OCI-LY7 (cell line): ENCODE results near the gene FAM170B. TPM values are rescaled to one million over a fixed set of nuclear protein-coding genes. Genes with fewer than 3 reads are reported as not detected.

ENCODE experiments used
- BruUV-seq: library from RNA; stranded (reverse); fragments of 400-500 nt; replicated peaks from 2 replicates; lab custom pipeline; 2021; lab: Mats Ljungman, UMichigan
- CTCF ChIA-PET: fragments of 300-600 bp; sonication (Branson Sonifier 250); formaldehyde crosslinking; loops from one replicate; lab custom pipeline; 2022; ENCODE audit warnings: antibody characterized with exemption; ENCODE audit not compliant: unreplicated experiment; lab: Charles Lee
- POLR2A ChIA-PET: fragments of 300-600 bp; sonication (Branson Sonifier 250); formaldehyde crosslinking; loops from one replicate; lab custom pipeline; 2022; ENCODE audit warnings: antibody characterized with exemption; lab: Charles Lee
- DNase-seq: peaks from one replicate; pipeline ENCODE4 v3.0.0-alpha.2; 2015; ENCODE audit warnings: low spot score
- H2AFZ ChIP-seq: fragments of 200-600 bp; sonication (generic), shearing (Covaris generic); 2 replicates; pipeline ENCODE4 v1.6.1; 2014; ENCODE audit warnings: mild to moderate bottlenecking, antibody characterized with exemption, low read length, moderate library complexity
- H3K27ac ChIP-seq: fragments of 200-600 bp; sonication (generic); 2 replicates; pipeline ENCODE4 v1.5.1; 2014; ENCODE audit warnings: mixed run types, low read depth, mild to moderate bottlenecking, moderate library complexity, low read length, inconsistent platforms; ENCODE audit not compliant: poor library complexity, severe bottlenecking
- H3K36me3 ChIP-seq: fragments of 200-600 bp; sonication (generic); 2 replicates; pipeline ENCODE4 v1.6.1; 2014; ENCODE audit warnings: mild to moderate bottlenecking, antibody characterized with exemption, low read length, moderate library complexity, mixed read lengths; ENCODE audit not compliant: insufficient read depth
- H3K4me1 ChIP-seq: fragments of 200-600 bp; sonication (generic); 2 replicates; pipeline ENCODE4 v1.5.1; 2014; ENCODE audit warnings: mild to moderate bottlenecking, low read length; ENCODE audit not compliant: insufficient read depth, poor library complexity, severe bottlenecking
- H3K4me2 ChIP-seq: fragments of 200-600 bp; sonication (generic); 2 replicates; pipeline ENCODE4 v1.6.1; 2014; ENCODE audit warnings: mild to moderate bottlenecking, low read length
- H3K4me3 ChIP-seq: fragments of 200-600 bp; sonication (generic); 2 replicates; pipeline ENCODE4 v1.5.1; 2014; ENCODE audit warnings: mild to moderate bottlenecking, low read depth, low read length; ENCODE audit not compliant: poor library complexity, severe bottlenecking
- H3K79me2 ChIP-seq: fragments of 200-600 bp; sonication (generic); 2 replicates; pipeline ENCODE4 v1.6.1; 2016; ENCODE audit warnings: low read depth, mild to moderate bottlenecking, low read length, moderate library complexity, mixed read lengths; ENCODE audit not compliant: insufficient read depth
- H3K9me2 ChIP-seq: fragments of 200-600 bp; sonication (generic); 2 replicates; pipeline ENCODE4 v1.6.1; 2016; ENCODE audit warnings: mild to moderate bottlenecking, low read length, mixed read lengths; ENCODE audit not compliant: insufficient read depth
- H3K9me3 ChIP-seq: fragments of 200-600 bp; sonication (generic); 2 replicates; pipeline ENCODE4 v1.6.1; 2014; ENCODE audit warnings: mild to moderate bottlenecking, mixed run types, low read length, mixed read lengths
- H4K20me1 ChIP-seq: fragments of 200-600 bp; sonication (generic); 2 replicates; pipeline ENCODE4 v1.6.1; 2014; ENCODE audit warnings: mild to moderate bottlenecking, antibody characterized with exemption, low read length, moderate library complexity, mixed read lengths; ENCODE audit not compliant: insufficient read depth
- EZH2phosphoT487 ChIP-seq: fragments of 200-600 bp; sonication (generic); IDR thresholded peaks from 2 replicates; pipeline ENCODE4 v1.6.1; 2018; ENCODE audit warnings: low read depth, borderline replicate concordance, mild to moderate bottlenecking, mixed run types, antibody characterized with exemption, low read length, moderate library complexity, mixed read lengths
- intact Hi-C: fragments of 100-400 bp; cut with micrococcal nuclease; formaldehyde crosslinking; loops from one replicate; pipeline ENCODE4 v1.10.0; 2022; ENCODE audit not compliant: unreplicated experiment
- total RNA-seq, 2 experiments: library from RNA; depleted of rRNA in 1 of 2; stranded (reverse); fragments of >200 nt in 1 of 2; shearing (Covaris generic) in 1 of 2; gene quantifications; 2 replicates each; pipeline ENCODE4 v1.2.3, GENCODE V29; 2014 to 2022
- TF ChIP-seq, protein P1 (sequence below): fragments of 200-600 bp; sonication (generic); conservative IDR thresholded peaks from 2 replicates; pipeline ENCODE4 v1.5.1; 2014; ENCODE audit warnings: mild to moderate bottlenecking, antibody characterized with exemption, low read length, moderate library complexity, mixed read lengths

FAM170B gene
- total RNA-seq, 2 experiments from 2014 or later = 0.23 to 0.38 TPM

GRCh38 chr10:49089152-49089551 lies 44.7 kb downstream of the FAM170B start:
- Histone ChIP-seq H3K36me3 (no peaks in the 10 kb centered on the region), H3K9me3 (peaks cover 18% of the 10 kb centered on the region), H3K27ac (no peak overlapping the region), H2AFZ (no peak overlapping the region), H4K20me1 (no peaks in the 10 kb centered on the region), H3K79me2 (no peaks in the 10 kb centered on the region), H3K4me2 (no peak overlapping the region), H3K4me1 (no peaks in the 10 kb centered on the region), H3K4me3 (no peak overlapping the region), H3K9me2 (no peaks in the 10 kb centered on the region)
- TF ChIP-seq, protein P1, sequence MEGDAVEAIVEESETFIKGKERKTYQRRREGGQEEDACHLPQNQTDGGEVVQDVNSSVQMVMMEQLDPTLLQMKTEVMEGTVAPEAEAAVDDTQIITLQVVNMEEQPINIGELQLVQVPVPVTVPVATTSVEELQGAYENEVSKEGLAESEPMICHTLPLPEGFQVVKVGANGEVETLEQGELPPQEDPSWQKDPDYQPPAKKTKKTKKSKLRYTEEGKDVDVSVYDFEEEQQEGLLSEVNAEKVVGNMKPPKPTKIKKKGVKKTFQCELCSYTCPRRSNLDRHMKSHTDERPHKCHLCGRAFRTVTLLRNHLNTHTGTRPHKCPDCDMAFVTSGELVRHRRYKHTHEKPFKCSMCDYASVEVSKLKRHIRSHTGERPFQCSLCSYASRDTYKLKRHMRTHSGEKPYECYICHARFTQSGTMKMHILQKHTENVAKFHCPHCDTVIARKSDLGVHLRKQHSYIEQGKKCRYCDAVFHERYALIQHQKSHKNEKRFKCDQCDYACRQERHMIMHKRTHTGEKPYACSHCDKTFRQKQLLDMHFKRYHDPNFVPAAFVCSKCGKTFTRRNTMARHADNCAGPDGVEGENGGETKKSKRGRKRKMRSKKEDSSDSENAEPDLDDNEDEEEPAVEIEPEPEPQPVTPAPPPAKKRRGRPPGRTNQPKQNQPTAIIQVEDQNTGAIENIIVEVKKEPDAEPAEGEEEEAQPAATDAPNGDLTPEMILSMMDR = no peak
- TF ChIP-seq EZH2phosphoT487 = no peak
- CTCF ChIA-PET = interaction anchor here (1.0 kb wide), 1 partner anchor 36 kb away, joined by 3 read pairs; no protein-coding TSS in a partner anchor
- intact Hi-C loops = no loop called here
- no TSS peak for BruUV-seq
- POLR2A ChIA-PET = interaction anchor here (0.5 to 2.2 kb wide), 4 partner anchors 9 to 854 kb away, joined by 4 to 8 read pairs (median 4); no protein-coding TSS in a partner anchor
- no peak for DNase-seq

- Histone ChIP-seq H3K9me2 (no peaks in the 10 kb centered on the region), H3K4me3 (no peak overlapping the region), H2AFZ (no peak overlapping the region), H4K20me1 (no peaks in the 10 kb centered on the region), H3K79me2 (no peaks in the 10 kb centered on the region), H3K9me3 (peaks cover 18% of the 10 kb centered on the region), H3K27ac (no peak overlapping the region), H3K36me3 (no peaks in the 10 kb centered on the region), H3K4me1 (no peaks in the 10 kb centered on the region), H3K4me2 (no peak overlapping the region)
- ChIA-PET POLR2A (no interaction called here), CTCF (no interaction called here)
- intact Hi-C loops = no loop called here
- BruUV-seq = no TSS peak
- TF ChIP-seq, protein P1 = no peak
- TF ChIP-seq EZH2phosphoT487 = no peak
- no peak for DNase-seq
Measured at GRCh38 chr10:49086889-49087288, 46.9 kb downstream of the FAM170B start.

DNA sequence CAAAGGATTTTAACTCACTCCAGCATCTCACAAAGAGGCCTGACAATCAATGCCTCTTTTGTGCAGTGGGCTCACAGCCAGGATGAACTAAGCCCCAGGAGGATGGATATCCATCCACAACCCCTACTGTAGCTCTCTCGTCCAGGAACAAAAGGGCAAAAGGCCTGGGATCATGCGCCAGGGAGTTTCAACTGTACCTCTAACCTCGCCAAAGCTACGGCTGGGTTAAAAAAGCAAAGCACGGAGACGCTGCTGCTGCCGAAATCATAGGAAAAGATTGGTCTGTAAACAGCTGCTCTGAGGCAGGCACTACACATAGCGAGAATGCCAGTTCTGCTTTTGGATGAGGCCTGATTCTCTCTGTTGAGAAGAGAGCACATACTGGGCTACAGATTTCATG lies 50.6 kb downstream of the FAM170B start:
- Histone ChIP-seq H3K4me2 (no peak overlapping the region), H3K79me2 (no peaks in the 10 kb centered on the region), H3K9me3 (peaks cover 18% of the 10 kb centered on the region), H3K4me3 (no peak overlapping the region), H2AFZ (no peak overlapping the region), H4K20me1 (no peaks in the 10 kb centered on the region), H3K4me1 (peaks cover 14% of the 10 kb centered on the region), H3K27ac (no peak overlapping the region), H3K9me2 (no peaks in the 10 kb centered on the region), H3K36me3 (no peaks in the 10 kb centered on the region)
- CTCF ChIA-PET = no interaction called here
- no peak for TF ChIP-seq EZH2phosphoT487
- TF ChIP-seq, protein P1 = no peak
- POLR2A ChIA-PET = interaction anchor here (0.6 kb wide), 1 partner anchor 51 kb away, joined by 3 read pairs; no protein-coding TSS in a partner anchor
- DNase-seq = no peak
- BruUV-seq = no TSS peak
- intact Hi-C loops = no loop called here
